Trophoblast cell (in vitro differentiated cells and primary cell): Measurements from ENCODE around the gene DAGLB. TPM values are rescaled to one million over a fixed set of nuclear protein-coding genes. Genes with fewer than 3 reads are reported as not detected.
A peak's percentile ranks its signal among the peaks of the same experiment; 100 is the strongest.

Source experiments
- DNase-seq, 2 donors: peaks; one replicate each; pipeline ENCODE4 v3.0.0-alpha.2; 2016
- H2AFZ ChIP-seq: 2 replicates; pipeline ENCODE4 v1.6.1; 2013; ENCODE audit warnings: low read length, moderate library complexity, mild to moderate bottlenecking; ENCODE audit not compliant: insufficient read depth, poor library complexity
- H2AK5ac ChIP-seq: 2 replicates; pipeline ENCODE4 v1.6.1; 2013; ENCODE audit warnings: mild to moderate bottlenecking, low read length
- H2BK120ac ChIP-seq: 2 replicates; pipeline ENCODE4 v1.6.1; 2013; ENCODE audit warnings: low read length, mild to moderate bottlenecking, moderate library complexity; ENCODE audit not compliant: insufficient read depth, poor library complexity
- H2BK12ac ChIP-seq: 2 replicates; pipeline ENCODE4 v1.6.1; 2013; ENCODE audit warnings: mild to moderate bottlenecking, low read length, moderate library complexity
- H2BK5ac ChIP-seq: 2 replicates; pipeline ENCODE4 v1.6.1; 2013; ENCODE audit warnings: low read length, low read depth, moderate library complexity, mild to moderate bottlenecking; ENCODE audit not compliant: poor library complexity
- H3K14ac ChIP-seq: 2 replicates; pipeline ENCODE4 v1.6.1; 2013; ENCODE audit warnings: mild to moderate bottlenecking, low read length
- H3K18ac ChIP-seq: 2 replicates; pipeline ENCODE4 v1.6.1; 2013; ENCODE audit warnings: mild to moderate bottlenecking, low read length
- H3K23ac ChIP-seq: 2 replicates; pipeline ENCODE4 v1.6.1; 2013; ENCODE audit warnings: low read length
- H3K27ac ChIP-seq: 2 replicates; pipeline ENCODE4 v1.5.1; 2013; ENCODE audit warnings: low read depth, mild to moderate bottlenecking, inconsistent platforms, low read length, moderate library complexity
- H3K27me3 ChIP-seq: 2 replicates; pipeline ENCODE4 v1.6.1; 2013; ENCODE audit warnings: inconsistent platforms, mild to moderate bottlenecking, low read length, moderate library complexity; ENCODE audit not compliant: insufficient read depth
- H3K36me3 ChIP-seq, 2 experiments: 1 replicate in 1 of 2; 2 replicates in 1 of 2; pipeline ENCODE4 v1.6.1; 2013; ENCODE audit warnings: low read length in 2 of 2, mild to moderate bottlenecking in 2 of 2, moderate library complexity in 1 of 2; ENCODE audit not compliant: insufficient read depth in 2 of 2, control insufficient read depth in 1 of 2
- H3K4ac ChIP-seq: 2 replicates; pipeline ENCODE4 v1.6.1; 2013; ENCODE audit warnings: low read depth, mild to moderate bottlenecking, low read length, moderate library complexity
- H3K4me1 ChIP-seq, 2 experiments: 1 replicate in 1 of 2; 2 replicates in 1 of 2; pipeline ENCODE4 v1.6.1; 2013; ENCODE audit warnings: low read length in 2 of 2, mild to moderate bottlenecking in 2 of 2, moderate library complexity in 1 of 2; ENCODE audit not compliant: insufficient read depth in 2 of 2, control insufficient read depth in 1 of 2
- H3K4me2 ChIP-seq: 2 replicates; pipeline ENCODE4 v1.6.1; 2013; ENCODE audit warnings: inconsistent platforms, mild to moderate bottlenecking, low read length, moderate library complexity
- H3K4me3 ChIP-seq: 2 replicates; pipeline ENCODE4 v1.5.1; 2013; ENCODE audit warnings: mild to moderate bottlenecking, low read depth, low read length, inconsistent platforms
- H3K79me1 ChIP-seq: one replicate; pipeline ENCODE4 v1.6.1; 2013; ENCODE audit warnings: low read length
- H3K79me2 ChIP-seq: 2 replicates; pipeline ENCODE4 v1.6.1; 2013; ENCODE audit warnings: low read length, mild to moderate bottlenecking; ENCODE audit not compliant: control insufficient read depth, insufficient read depth, poor library complexity
- H3K9ac ChIP-seq: 2 replicates; pipeline ENCODE4 v1.6.1; 2013; ENCODE audit warnings: mild to moderate bottlenecking, low read length
- H3K9me3 ChIP-seq: 2 replicates; pipeline ENCODE4 v1.6.1; 2013; ENCODE audit warnings: low read depth, mild to moderate bottlenecking, control low read depth, inconsistent platforms, low read length; ENCODE audit not compliant: insufficient read depth
- H4K12ac ChIP-seq: 2 replicates; pipeline ENCODE4 v1.6.1; 2013; ENCODE audit warnings: low read depth, mild to moderate bottlenecking, low read length, moderate library complexity
- H4K8ac ChIP-seq: 2 replicates; pipeline ENCODE4 v1.6.1; 2013; ENCODE audit warnings: low read depth, mild to moderate bottlenecking, low read length, moderate library complexity
- H4K91ac ChIP-seq: one replicate; pipeline ENCODE4 v1.6.1; 2013; ENCODE audit warnings: low read depth, mild to moderate bottlenecking, low read length, moderate library complexity
- WGBS: extraction: QIAGEN DNeasy Blood & Tissue Kit; methylation state at CpG from one replicate; pipeline ENCODE4 v1.1.7; 2013; ENCODE audit warnings: missing lambda C conversion rate; ENCODE audit not compliant: insufficient read length, insufficient coverage; ENCODE audit errors: extremely low coverage; 5-methylcytosine and 5-hydroxymethylcytosine counted together
- polyA plus RNA-seq: library from polyadenylated mRNA; stranded (reverse); fragments of 200-250 nt; gene quantifications from 2 replicates; pipeline ENCODE4 v1.2.3, GENCODE V29; 2013

The DAGLB gene, protein sequence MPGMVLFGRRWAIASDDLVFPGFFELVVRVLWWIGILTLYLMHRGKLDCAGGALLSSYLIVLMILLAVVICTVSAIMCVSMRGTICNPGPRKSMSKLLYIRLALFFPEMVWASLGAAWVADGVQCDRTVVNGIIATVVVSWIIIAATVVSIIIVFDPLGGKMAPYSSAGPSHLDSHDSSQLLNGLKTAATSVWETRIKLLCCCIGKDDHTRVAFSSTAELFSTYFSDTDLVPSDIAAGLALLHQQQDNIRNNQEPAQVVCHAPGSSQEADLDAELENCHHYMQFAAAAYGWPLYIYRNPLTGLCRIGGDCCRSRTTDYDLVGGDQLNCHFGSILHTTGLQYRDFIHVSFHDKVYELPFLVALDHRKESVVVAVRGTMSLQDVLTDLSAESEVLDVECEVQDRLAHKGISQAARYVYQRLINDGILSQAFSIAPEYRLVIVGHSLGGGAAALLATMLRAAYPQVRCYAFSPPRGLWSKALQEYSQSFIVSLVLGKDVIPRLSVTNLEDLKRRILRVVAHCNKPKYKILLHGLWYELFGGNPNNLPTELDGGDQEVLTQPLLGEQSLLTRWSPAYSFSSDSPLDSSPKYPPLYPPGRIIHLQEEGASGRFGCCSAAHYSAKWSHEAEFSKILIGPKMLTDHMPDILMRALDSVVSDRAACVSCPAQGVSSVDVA
- 13.8 and 15.5 TPM in 2 replicates for polyA plus RNA-seq

DNA sequence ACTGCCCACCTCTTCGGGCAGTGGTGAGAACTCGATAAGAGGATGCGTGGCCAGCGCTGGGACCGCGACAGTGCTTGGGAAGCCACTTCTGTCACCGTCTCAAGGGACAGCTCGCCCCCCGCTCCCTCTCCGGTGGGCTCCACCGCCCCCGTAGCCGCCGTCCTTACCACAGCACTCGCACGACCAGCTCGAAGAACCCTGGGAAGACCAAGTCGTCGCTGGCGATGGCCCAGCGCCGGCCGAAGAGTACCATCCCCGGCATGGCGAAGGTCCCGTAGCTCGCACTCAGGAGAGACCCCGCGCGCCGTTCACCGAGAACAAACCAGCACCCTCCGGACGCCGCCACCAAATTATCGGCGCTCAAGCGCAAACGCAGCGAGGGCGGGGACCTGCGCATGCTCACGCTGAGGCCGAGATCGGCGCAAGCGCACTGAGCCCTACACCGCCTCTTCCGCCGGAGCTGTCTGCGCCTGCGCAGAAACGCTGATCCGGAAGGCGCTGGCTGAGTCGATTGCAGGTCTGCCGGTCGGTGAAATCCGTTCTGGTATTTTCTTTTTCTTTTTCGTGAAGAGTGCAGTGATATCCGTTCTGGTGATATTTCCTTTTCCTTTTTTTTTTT lies at the start of gene DAGLB:
TSS of gene DAGLB (minus strand) at position 374 of the 619 bp plus-strand sequence. CDS start at position 262, 112 bp downstream.
- peak within 1 kb of the TSS; percentile 77 for H3K4me2 ChIP-seq
- H3K27me3 ChIP-seq: no peaks in the 10 kb centered on the region
- peaks cover 7% of the 10 kb centered on the region for H3K79me1 ChIP-seq
- H3K4me1 ChIP-seq: peaks cover 0 to 4% of the 10 kb centered on the region in 2 experiments
- H3K9ac ChIP-seq: peak within 1 kb of the TSS; percentile 86
- peak within 1 kb of the TSS; percentile 59 for H3K18ac ChIP-seq
- H4K12ac ChIP-seq: peak within 1 kb of the TSS; percentile 74
- peak within 1 kb of the TSS; percentile 91 for H3K4me3 ChIP-seq
- H3K79me2 ChIP-seq: peaks cover 5% of the 10 kb centered on the region
- H2BK12ac ChIP-seq: no peak within 1 kb of the TSS
- H4K8ac ChIP-seq: peak within 1 kb of the TSS; percentile 79
- H4K91ac ChIP-seq: peak within 1 kb of the TSS; percentile 49
- no peak within 1 kb of the TSS for H2AK5ac ChIP-seq
- peak within 1 kb of the TSS; percentile 57 for H3K4ac ChIP-seq
- H3K23ac ChIP-seq: no peak within 1 kb of the TSS
- peak within 1 kb of the TSS; percentile 43 for H2BK120ac ChIP-seq
- no CpG with 5 or more reads among the region's 61 CpGs for WGBS
- DNase-seq: peak; percentile 95 to 99
- H3K36me3 ChIP-seq: peaks cover 10 to 15% of the 10 kb centered on the region in 2 experiments
- peak within 1 kb of the TSS; percentile 23 for H2BK5ac ChIP-seq
- no peaks in the 10 kb centered on the region for H3K9me3 ChIP-seq
- H3K27ac ChIP-seq: peak within 1 kb of the TSS; percentile 50
- peak within 1 kb of the TSS; percentile 89 for H3K14ac ChIP-seq
- peak within 1 kb of the TSS; percentile 82 for H2AFZ ChIP-seq

DNA sequence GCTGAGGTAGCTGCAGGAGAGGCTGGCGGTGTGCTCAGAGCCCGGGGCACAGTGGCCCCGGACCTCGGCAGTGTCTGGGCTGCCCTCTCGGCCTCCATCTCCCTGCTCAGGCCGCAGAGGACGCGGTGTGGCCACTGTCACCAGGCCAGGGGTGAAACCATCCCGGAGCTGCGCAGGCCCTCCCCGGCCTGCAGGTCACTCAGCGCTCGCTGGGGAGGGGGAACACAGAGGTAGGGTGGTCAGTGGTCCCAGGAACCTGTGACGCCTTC lies 49.8 kb upstream of the DAGLB start:
- Histone ChIP-seq H3K14ac (no peak overlapping the region), H2AFZ (no peak overlapping the region), H4K8ac (no peak overlapping the region), H2AK5ac (no peak overlapping the region), H4K91ac (no peak overlapping the region), H3K27ac (no peak overlapping the region), H2BK12ac (no peak overlapping the region), H3K36me3 (no peaks in the 10 kb centered on the region), H3K4me1 (peaks cover 0 to 2% of the 10 kb centered on the region in 2 experiments), H3K23ac (no peak overlapping the region), H3K9ac (no peak overlapping the region), H4K12ac (no peak overlapping the region), H3K4me2 (no peak overlapping the region), H2BK120ac (no peak overlapping the region), H3K27me3 (no peaks in the 10 kb centered on the region), H3K79me1 (no peaks in the 10 kb centered on the region), H3K9me3 (no peaks in the 10 kb centered on the region), H2BK5ac (no peak overlapping the region), H3K4me3 (no peak overlapping the region), H3K79me2 (no peaks in the 10 kb centered on the region), H3K4ac (no peak overlapping the region), H3K18ac (no peak overlapping the region)
- no peak for DNase-seq
- no CpG with 5 or more reads among the region's 14 CpGs for WGBS

GRCh38 chr7:6496842-6497636 lies 49.3 kb upstream of the DAGLB start:
- H2BK5ac ChIP-seq: no peak overlapping the region
- no peaks in the 10 kb centered on the region for H3K27me3 ChIP-seq
- H3K9me3 ChIP-seq: no peaks in the 10 kb centered on the region
- H4K12ac ChIP-seq: no peak overlapping the region
- no peak overlapping the region for H2BK120ac ChIP-seq
- WGBS: no CpG with 5 or more reads among the region's 19 CpGs
- no peak overlapping the region for H4K8ac ChIP-seq
- no peak overlapping the region for H3K4ac ChIP-seq
- H2BK12ac ChIP-seq: no peak overlapping the region
- H3K36me3 ChIP-seq: no peaks in the 10 kb centered on the region
- H3K27ac ChIP-seq: no peak overlapping the region
- H3K4me2 ChIP-seq: no peak overlapping the region
- H3K14ac ChIP-seq: no peak overlapping the region
- no peak overlapping the region for H3K18ac ChIP-seq
- H3K79me1 ChIP-seq: no peaks in the 10 kb centered on the region
- H3K9ac ChIP-seq: no peak overlapping the region
- no peak overlapping the region for H3K23ac ChIP-seq
- H3K79me2 ChIP-seq: no peaks in the 10 kb centered on the region
- no peak overlapping the region for H2AK5ac ChIP-seq
- no peak overlapping the region for H2AFZ ChIP-seq
- H3K4me3 ChIP-seq: no peak overlapping the region
- peaks cover 0 to 2% of the 10 kb centered on the region in 2 experiments for H3K4me1 ChIP-seq
- no peak overlapping the region for H4K91ac ChIP-seq
- no peak for DNase-seq

DNA sequence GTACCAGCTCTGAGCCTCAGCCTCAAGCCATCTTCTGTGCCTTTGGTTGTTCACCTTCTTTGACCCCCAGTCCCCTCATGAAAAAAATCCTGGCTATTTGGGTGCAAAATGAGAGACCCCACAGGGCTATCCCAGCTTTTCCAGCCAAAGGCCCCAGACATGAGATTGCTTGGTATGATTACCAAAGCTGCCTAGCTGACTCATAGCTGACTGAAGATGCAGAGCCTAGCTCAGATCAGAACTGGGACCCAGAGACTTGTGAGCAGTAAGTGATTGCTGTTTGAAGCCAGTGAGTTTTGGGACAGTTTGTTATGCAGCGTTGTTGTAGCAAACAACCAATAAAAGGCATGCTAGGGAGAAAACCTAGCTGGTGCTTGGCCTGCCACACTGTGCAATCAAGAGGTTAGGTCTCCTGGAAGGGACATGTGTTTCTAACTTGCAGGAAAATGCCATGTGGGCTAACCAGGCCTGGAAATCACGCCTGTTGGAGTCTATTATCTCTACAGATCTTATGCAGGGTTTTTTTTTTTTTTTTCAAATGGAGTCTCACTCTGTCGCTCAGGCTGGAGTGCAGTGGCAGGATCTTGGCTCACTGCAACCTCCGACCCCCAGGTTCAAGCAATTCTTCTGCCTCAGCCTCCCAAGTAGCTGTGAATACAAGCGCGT lies 48.0 kb upstream of the DAGLB start:
- no peak overlapping the region for H3K4me2 ChIP-seq
- no peaks in the 10 kb centered on the region for H3K9me3 ChIP-seq
- H3K4me1 ChIP-seq: peaks cover 0 to 2% of the 10 kb centered on the region in 2 experiments
- H4K91ac ChIP-seq: no peak overlapping the region
- no peak for DNase-seq
- H3K79me2 ChIP-seq: no peaks in the 10 kb centered on the region
- H3K14ac ChIP-seq: no peak overlapping the region
- H2BK5ac ChIP-seq: no peak overlapping the region
- no peak overlapping the region for H4K12ac ChIP-seq
- H3K79me1 ChIP-seq: no peaks in the 10 kb centered on the region
- H3K18ac ChIP-seq: no peak overlapping the region
- no peak overlapping the region for H3K9ac ChIP-seq
- no peaks in the 10 kb centered on the region for H3K27me3 ChIP-seq
- no peak overlapping the region for H3K23ac ChIP-seq
- H2BK120ac ChIP-seq: no peak overlapping the region
- no peak overlapping the region for H4K8ac ChIP-seq
- H2BK12ac ChIP-seq: no peak overlapping the region
- H3K4me3 ChIP-seq: no peak overlapping the region
- no peak overlapping the region for H3K4ac ChIP-seq
- H2AK5ac ChIP-seq: no peak overlapping the region
- WGBS: no CpG with 5 or more reads among the region's 6 CpGs
- H2AFZ ChIP-seq: no peak overlapping the region
- H3K36me3 ChIP-seq: no peaks in the 10 kb centered on the region
- H3K27ac ChIP-seq: no peak overlapping the region
